Jurkat, Clone E6-1 (cell line): ENCODE measurements around the gene ZMYM2. TPM values are rescaled to one million over a fixed set of nuclear protein-coding genes. Genes with fewer than 3 reads are reported as not detected.
"Not testable (repeated sequence)": the region's sequence is repeated elsewhere in the genome, so short reads cannot be mapped to it uniquely, and the experiment has no call there.

Experiments
- DNase-seq: peaks from one replicate; pipeline ENCODE4 v3.0.0-alpha.2; 2011; ENCODE audit warnings: low read depth, low spot score
- H3K4me3 ChIP-seq: 2 replicates; pipeline ENCODE4 v1.5.1; 2011; ENCODE audit warnings: mild to moderate bottlenecking, low read length, control low read depth, moderate library complexity
- polyA plus RNA-seq: library from polyadenylated mRNA; unstranded; fragments of >200 nt; gene quantifications from one replicate; pipeline ENCODE4 v1.2.1, GENCODE V29; 2012; ENCODE audit warnings: missing spikeins; ENCODE audit not compliant: insufficient read length, insufficient read depth

ZMYM2 gene
- polyA plus RNA-seq, result 48.9 TPM

- DNase-seq, result peak; percentile 91
- H3K4me3 ChIP-seq, result peak within 1 kb of the TSS; percentile 88
Observed at GRCh38 chr13:19958155-19959111, at the start of gene ZMYM2. TSS of gene ZMYM2 (plus strand) at chr13:19958727. CDS start at chr13:19993073, 34,346 bp downstream.

- H3K4me3 ChIP-seq, result no peak overlapping the region
- no peak for DNase-seq
Observed at GRCh38 chr13:19910336-19911072, 48.0 kb upstream of the ZMYM2 start.

GRCh38 chr13:19927117-19927748 lies 31.3 kb upstream of the ZMYM2 start:
- H3K4me3 ChIP-seq, result no peak overlapping the region
- peak; percentile 16 for DNase-seq

GRCh38 chr13:19940106-19940505 lies 18.4 kb upstream of the ZMYM2 start:
- DNase-seq, result no peak
- no peak overlapping the region for H3K4me3 ChIP-seq

- DNase-seq, result no peak
- H3K4me3 ChIP-seq, result no peak overlapping the region
Observed at GRCh38 chr13:19950374-19950773, 8.2 kb upstream of the ZMYM2 start.

GRCh38 chr13:19952850-19953249 lies 5.7 kb upstream of the ZMYM2 start:
- no peak for DNase-seq
- H3K4me3 ChIP-seq, result no peak overlapping the region

- H3K4me3 ChIP-seq, result no peak overlapping the region
- DNase-seq, result no peak
Observed at GRCh38 chr13:19955873-19956559, 2.5 kb upstream of the ZMYM2 start.

GRCh38 chr13:19957320-19958154 lies 990 bp upstream of the ZMYM2 start:
- DNase-seq, result peak; percentile 92
- H3K4me3 ChIP-seq, result peak overlapping the region; percentile 88

- peak; percentile 29 for DNase-seq
- peak overlapping the region; percentile 88 for H3K4me3 ChIP-seq
Observed at GRCh38 chr13:19959141-19959830, 759 bp downstream of the ZMYM2 start.

GRCh38 chr13:19959831-19960652 lies 1.5 kb downstream of the ZMYM2 start:
- DNase-seq, result peak; percentile 96

GRCh38 chr13:19960653-19960976 lies 2.1 kb downstream of the ZMYM2 start:
- H3K4me3 ChIP-seq, result peak overlapping the region; percentile 88

More at GRCh38 chr13:19959831-19960652, 1.5 kb downstream of the ZMYM2 start:
- H3K4me3 ChIP-seq, result peak overlapping the region; percentile 88

GRCh38 chr13:19961489-19961888 lies 3.0 kb downstream of the ZMYM2 start:
- no peak for DNase-seq
- no peak overlapping the region for H3K4me3 ChIP-seq

More at GRCh38 chr13:19960653-19960976, 2.1 kb downstream of the ZMYM2 start:
- DNase-seq, result no peak

GRCh38 chr13:19961924-19962323 lies 3.4 kb downstream of the ZMYM2 start:
- no peak overlapping the region for H3K4me3 ChIP-seq
- DNase-seq, result no peak

- H3K4me3 ChIP-seq, result no peak overlapping the region
Observed at GRCh38 chr13:19962894-19963293, 4.4 kb downstream of the ZMYM2 start.

GRCh38 chr13:19967621-19968020 lies 9.1 kb downstream of the ZMYM2 start:
- DNase-seq, result no peak

More at GRCh38 chr13:19962894-19963293, 4.4 kb downstream of the ZMYM2 start:
- DNase-seq, result no peak

GRCh38 chr13:19974498-19975009 lies 16.0 kb downstream of the ZMYM2 start:
- DNase-seq, H3K4me3 ChIP-seq: not testable (repeated sequence)

More at GRCh38 chr13:19967621-19968020, 9.1 kb downstream of the ZMYM2 start:
- no peak overlapping the region for H3K4me3 ChIP-seq
